ENCODE results near the gene SLF2.

SLF2 gene

DNA sequence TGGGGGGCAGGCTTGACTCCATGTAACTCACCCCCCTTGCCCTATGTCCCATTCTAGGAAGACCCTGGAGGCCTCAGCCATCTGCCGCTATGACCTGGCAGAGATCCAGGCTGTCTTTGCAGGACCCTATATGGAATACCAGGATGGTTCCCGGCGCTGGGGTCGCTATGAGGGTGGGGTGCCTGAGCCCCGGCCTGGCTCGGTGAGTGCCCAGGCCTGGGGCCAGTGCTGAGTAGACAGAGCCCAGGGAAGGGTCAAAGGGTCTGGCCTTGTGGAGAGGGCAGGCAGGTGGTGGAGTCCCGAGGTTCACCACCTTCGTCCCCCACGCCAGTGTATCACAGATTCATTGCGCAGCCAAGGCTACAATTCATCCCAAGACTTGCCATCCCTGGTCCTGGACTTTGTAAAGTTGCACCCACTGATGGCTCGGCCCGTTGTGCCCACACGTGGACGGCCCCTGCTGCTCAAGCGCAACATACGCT lies 67.1 kb downstream of the SLF2 start:
- H4K20me1 ChIP-seq (ENCODE audit: insufficient read depth): no peaks in the 10 kb centered on the region
- H2AFZ ChIP-seq (ENCODE audit: low read depth): no peak overlapping the region
- H3K27ac ChIP-seq: no peak overlapping the region
- H3K79me2 ChIP-seq (ENCODE audit: insufficient read depth, low read depth): no peaks in the 10 kb centered on the region
- H3K4me2 ChIP-seq: no peak overlapping the region
- no peaks in the 10 kb centered on the region for H3K27me3 ChIP-seq (ENCODE audit: insufficient read depth, low read depth)
- no peak overlapping the region for H3K4me3 ChIP-seq (IDR thresholded peaks at IDR 0.05; ENCODE audit: insufficient read depth, low read depth, low read length)
- H3K36me3 ChIP-seq (ENCODE audit: insufficient read depth): no peaks in the 10 kb centered on the region
- no peak overlapping the region for H3K9ac ChIP-seq
- no peaks in the 10 kb centered on the region for H3K4me1 ChIP-seq (ENCODE audit: low read depth, poor library complexity, severe bottlenecking)
- TF ChIP-seq, protein P1, sequence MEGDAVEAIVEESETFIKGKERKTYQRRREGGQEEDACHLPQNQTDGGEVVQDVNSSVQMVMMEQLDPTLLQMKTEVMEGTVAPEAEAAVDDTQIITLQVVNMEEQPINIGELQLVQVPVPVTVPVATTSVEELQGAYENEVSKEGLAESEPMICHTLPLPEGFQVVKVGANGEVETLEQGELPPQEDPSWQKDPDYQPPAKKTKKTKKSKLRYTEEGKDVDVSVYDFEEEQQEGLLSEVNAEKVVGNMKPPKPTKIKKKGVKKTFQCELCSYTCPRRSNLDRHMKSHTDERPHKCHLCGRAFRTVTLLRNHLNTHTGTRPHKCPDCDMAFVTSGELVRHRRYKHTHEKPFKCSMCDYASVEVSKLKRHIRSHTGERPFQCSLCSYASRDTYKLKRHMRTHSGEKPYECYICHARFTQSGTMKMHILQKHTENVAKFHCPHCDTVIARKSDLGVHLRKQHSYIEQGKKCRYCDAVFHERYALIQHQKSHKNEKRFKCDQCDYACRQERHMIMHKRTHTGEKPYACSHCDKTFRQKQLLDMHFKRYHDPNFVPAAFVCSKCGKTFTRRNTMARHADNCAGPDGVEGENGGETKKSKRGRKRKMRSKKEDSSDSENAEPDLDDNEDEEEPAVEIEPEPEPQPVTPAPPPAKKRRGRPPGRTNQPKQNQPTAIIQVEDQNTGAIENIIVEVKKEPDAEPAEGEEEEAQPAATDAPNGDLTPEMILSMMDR (conservative IDR thresholded peaks at IDR 0.05; ENCODE audit: low read depth, low read length): no peak

DNA sequence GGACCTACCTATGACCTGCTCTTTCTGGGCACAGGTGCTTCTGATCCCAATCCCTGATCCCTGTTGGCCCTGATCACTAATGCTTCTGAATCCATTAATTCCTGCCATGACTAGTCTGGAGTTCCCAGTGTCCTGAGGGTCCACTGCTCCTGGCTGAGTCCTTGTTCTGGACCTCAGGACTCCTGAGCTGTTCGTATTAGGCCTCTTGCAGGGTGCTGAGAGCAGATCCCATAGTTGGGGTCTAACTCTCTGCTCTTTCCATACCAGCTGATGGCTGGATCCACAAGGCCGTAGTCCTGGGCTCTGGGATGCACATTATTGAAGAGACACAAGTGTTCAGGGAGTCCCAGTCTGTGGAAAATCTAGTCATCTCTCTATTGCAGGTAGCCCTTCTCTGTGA lies 67.5 kb downstream of the SLF2 start:
- TF ChIP-seq, protein P1 (conservative IDR thresholded peaks at IDR 0.05; ENCODE audit: low read depth, low read length): no peak
- no peaks in the 10 kb centered on the region for H3K36me3 ChIP-seq (ENCODE audit: insufficient read depth)

DNA sequence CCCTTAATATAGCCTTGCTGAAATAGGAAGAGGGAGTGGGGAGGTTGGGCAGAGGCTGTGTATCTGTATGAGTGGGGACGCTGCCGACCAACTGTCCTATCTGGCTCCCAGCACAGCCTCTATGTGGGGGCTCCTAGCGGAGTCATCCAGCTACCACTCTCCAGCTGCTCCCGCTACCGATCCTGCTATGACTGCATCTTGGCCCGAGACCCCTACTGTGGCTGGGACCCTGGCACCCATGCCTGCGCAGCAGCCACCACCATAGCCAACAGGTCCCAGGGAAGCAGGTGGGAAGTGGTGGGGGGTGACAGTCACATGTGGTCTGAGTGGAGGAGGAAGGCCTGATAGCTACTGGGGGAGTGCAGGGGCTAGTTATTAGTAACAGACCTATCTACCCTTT lies 67.9 kb downstream of the SLF2 start:
- Histone ChIP-seq H3K4me3 (IDR thresholded peaks at IDR 0.05; ENCODE audit: insufficient read depth, low read depth, low read length) (no peak overlapping the region), H3K4me2 (no peak overlapping the region), H3K9ac (no peak overlapping the region)

More for the DNA sequence above, 67.5 kb downstream of the SLF2 start:
- Histone ChIP-seq H3K27me3 (ENCODE audit: insufficient read depth, low read depth) (no peaks in the 10 kb centered on the region), H3K4me2 (no peak overlapping the region), H2AFZ (ENCODE audit: low read depth) (no peak overlapping the region), H3K79me2 (ENCODE audit: insufficient read depth, low read depth) (no peaks in the 10 kb centered on the region), H3K4me1 (ENCODE audit: low read depth, poor library complexity, severe bottlenecking) (no peaks in the 10 kb centered on the region), H4K20me1 (ENCODE audit: insufficient read depth) (no peaks in the 10 kb centered on the region), H3K27ac (no peak overlapping the region), H3K4me3 (IDR thresholded peaks at IDR 0.05; ENCODE audit: insufficient read depth, low read depth, low read length) (no peak overlapping the region), H3K9ac (no peak overlapping the region)

DNA sequence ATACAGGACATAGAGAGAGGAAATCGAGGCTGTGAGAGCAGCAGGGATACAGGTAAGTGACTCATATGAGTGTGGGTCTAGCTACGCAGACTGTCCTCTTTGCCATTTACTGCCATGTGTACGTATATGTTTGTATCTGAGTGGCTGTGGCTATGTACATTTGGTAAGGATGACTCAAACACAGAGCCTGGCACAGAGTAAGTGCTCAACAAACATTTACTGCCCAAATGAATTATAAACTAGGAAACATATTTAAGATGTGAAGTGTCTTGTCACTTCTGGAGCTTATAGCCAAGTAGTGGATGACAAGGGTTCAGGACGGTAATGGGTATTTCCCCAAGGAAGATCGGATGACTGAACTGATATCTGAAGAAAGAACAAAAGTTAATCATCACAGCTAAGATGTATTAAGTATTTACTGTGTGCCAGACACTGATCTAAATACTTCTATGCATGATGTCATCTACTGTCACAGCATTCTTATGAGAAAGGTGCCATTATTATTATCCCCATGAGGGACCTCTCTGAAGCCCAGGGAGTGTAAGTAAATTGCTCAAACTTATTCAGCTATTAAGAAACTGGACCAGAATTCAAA lies 68.5 kb downstream of the SLF2 start:
- no peak overlapping the region for H3K9ac ChIP-seq
- TF ChIP-seq, protein P1 (conservative IDR thresholded peaks at IDR 0.05; ENCODE audit: low read depth, low read length): no peak
- H3K4me2 ChIP-seq: no peak overlapping the region
- no peaks in the 10 kb centered on the region for H3K27me3 ChIP-seq (ENCODE audit: insufficient read depth, low read depth)
- no peak overlapping the region for H3K4me3 ChIP-seq (IDR thresholded peaks at IDR 0.05; ENCODE audit: insufficient read depth, low read depth, low read length)
- no peaks in the 10 kb centered on the region for H3K36me3 ChIP-seq (ENCODE audit: insufficient read depth)
- H4K20me1 ChIP-seq (ENCODE audit: insufficient read depth): no peaks in the 10 kb centered on the region
- no peaks in the 10 kb centered on the region for H3K79me2 ChIP-seq (ENCODE audit: insufficient read depth, low read depth)
- peaks cover 3% of the 10 kb centered on the region for H3K4me1 ChIP-seq (ENCODE audit: low read depth, poor library complexity, severe bottlenecking)
- H3K27ac ChIP-seq: no peak overlapping the region
- H2AFZ ChIP-seq (ENCODE audit: low read depth): no peak overlapping the region

More for the DNA sequence above, 67.9 kb downstream of the SLF2 start:
- Histone ChIP-seq H3K4me1 (ENCODE audit: low read depth, poor library complexity, severe bottlenecking) (no peaks in the 10 kb centered on the region), H3K27ac (no peak overlapping the region), H3K36me3 (ENCODE audit: insufficient read depth) (no peaks in the 10 kb centered on the region), H2AFZ (ENCODE audit: low read depth) (no peak overlapping the region), H3K27me3 (ENCODE audit: insufficient read depth, low read depth) (no peaks in the 10 kb centered on the region), H4K20me1 (ENCODE audit: insufficient read depth) (no peaks in the 10 kb centered on the region), H3K79me2 (ENCODE audit: insufficient read depth, low read depth) (no peaks in the 10 kb centered on the region)
- TF ChIP-seq, protein P1 (conservative IDR thresholded peaks at IDR 0.05; ENCODE audit: low read depth, low read length): no peak
